Measurements from ENCODE around the gene RIN3. TPM values are rescaled to one million over a fixed set of nuclear protein-coding genes. Genes with fewer than 3 reads are reported as not detected.

The RIN3 gene
- total RNA-seq, 1 donor from 2014 or later = 0.76 TPM

DNA sequence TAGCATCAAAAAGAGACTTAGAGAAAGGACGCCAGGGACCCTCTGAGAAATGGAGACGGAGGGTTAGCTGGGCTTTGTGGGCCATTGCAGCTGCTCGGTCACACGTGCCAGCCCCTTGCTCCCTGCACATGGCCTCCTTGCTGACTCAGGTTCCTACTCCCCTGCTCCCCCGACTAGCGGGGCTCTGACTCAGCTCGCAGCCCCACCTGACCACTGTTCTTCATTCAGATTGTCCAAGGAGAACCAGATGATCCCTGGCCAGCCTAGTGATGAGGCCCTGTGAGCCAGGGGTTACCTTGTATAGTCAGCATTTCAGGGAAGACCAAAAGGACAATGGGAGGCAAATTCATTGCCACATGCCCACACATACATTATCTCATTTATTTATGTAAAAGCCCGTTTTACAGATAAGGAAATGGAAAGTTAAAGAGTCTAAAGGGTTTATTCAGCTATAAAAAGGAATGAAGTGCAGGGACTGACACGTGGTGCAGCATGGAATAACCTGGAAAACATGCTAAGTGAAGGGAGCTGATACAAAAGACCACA lies 131.5 kb downstream of the RIN3 start:
- Mint-ChIP-seq H3K36me3 (ENCODE audit: unreplicated experiment) (peaks cover 6% of the 10 kb centered on the region), H3K27me3 (ENCODE audit: unreplicated experiment) (no peaks in the 10 kb centered on the region), H3K4me3 (ENCODE audit: unreplicated experiment) (no peak overlapping the region), H3K4me1 (ENCODE audit: low read depth, unreplicated experiment) (no peaks in the 10 kb centered on the region), H3K27ac (ENCODE audit: unreplicated experiment) (peak overlapping the region; percentile 48), H3K9me3 (ENCODE audit: unreplicated experiment) (peaks cover 2% of the 10 kb centered on the region)
- TF ChIP-seq, protein P1, sequence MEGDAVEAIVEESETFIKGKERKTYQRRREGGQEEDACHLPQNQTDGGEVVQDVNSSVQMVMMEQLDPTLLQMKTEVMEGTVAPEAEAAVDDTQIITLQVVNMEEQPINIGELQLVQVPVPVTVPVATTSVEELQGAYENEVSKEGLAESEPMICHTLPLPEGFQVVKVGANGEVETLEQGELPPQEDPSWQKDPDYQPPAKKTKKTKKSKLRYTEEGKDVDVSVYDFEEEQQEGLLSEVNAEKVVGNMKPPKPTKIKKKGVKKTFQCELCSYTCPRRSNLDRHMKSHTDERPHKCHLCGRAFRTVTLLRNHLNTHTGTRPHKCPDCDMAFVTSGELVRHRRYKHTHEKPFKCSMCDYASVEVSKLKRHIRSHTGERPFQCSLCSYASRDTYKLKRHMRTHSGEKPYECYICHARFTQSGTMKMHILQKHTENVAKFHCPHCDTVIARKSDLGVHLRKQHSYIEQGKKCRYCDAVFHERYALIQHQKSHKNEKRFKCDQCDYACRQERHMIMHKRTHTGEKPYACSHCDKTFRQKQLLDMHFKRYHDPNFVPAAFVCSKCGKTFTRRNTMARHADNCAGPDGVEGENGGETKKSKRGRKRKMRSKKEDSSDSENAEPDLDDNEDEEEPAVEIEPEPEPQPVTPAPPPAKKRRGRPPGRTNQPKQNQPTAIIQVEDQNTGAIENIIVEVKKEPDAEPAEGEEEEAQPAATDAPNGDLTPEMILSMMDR (IDR thresholded peaks at IDR 0.05; ENCODE audit: partially characterized antibody, unreplicated experiment) = no peak
- no peak for DNase-seq

DNA sequence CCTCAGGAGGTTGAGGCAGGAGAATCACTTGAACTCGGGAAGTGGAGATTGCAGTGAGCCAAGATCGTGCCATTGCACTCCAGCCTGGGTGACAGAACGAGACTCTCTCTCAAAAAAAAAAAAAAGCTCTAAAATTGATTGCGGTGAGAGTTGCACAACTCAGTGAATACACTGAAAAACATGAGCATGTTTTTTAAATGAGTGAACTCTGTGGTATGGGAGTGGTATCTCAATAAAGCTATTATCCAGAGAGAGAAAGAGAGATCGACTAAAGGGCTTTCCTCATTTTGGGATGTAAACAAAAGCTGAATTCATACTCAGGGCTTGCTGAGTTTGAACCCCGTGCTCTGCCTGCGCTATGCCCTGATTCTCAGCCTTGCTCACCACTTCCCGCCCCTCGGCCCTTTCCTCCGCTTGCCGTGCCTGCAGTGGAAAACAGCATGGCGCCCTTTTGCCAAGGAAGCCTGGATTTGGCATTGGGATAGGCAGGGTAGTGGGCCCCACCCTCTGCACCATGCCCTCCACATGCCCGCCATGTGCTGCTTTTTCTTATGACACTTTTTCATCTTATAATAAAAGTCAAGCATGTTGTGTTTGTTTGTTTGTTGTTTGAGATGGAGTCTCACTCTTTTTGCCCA lies 132.4 kb downstream of the RIN3 start:
- H3K36me3 Mint-ChIP-seq (ENCODE audit: unreplicated experiment) = peaks cover 6% of the 10 kb centered on the region
- DNase-seq = no peak
- H3K9me3 Mint-ChIP-seq (ENCODE audit: unreplicated experiment) = peaks cover 2% of the 10 kb centered on the region
- no peak overlapping the region for H3K27ac Mint-ChIP-seq (ENCODE audit: unreplicated experiment)
- TF ChIP-seq, protein P1 (IDR thresholded peaks at IDR 0.05; ENCODE audit: partially characterized antibody, unreplicated experiment) = no peak
- H3K27me3 Mint-ChIP-seq (ENCODE audit: unreplicated experiment) = no peaks in the 10 kb centered on the region
- no peaks in the 10 kb centered on the region for H3K4me1 Mint-ChIP-seq (ENCODE audit: low read depth, unreplicated experiment)
- H3K4me3 Mint-ChIP-seq (ENCODE audit: unreplicated experiment) = no peak overlapping the region

- no peak for DNase-seq
- H3K27me3 Mint-ChIP-seq (ENCODE audit: unreplicated experiment) = no peaks in the 10 kb centered on the region
- H3K9me3 Mint-ChIP-seq (ENCODE audit: unreplicated experiment) = peaks cover 2% of the 10 kb centered on the region
- no peak overlapping the region for H3K27ac Mint-ChIP-seq (ENCODE audit: unreplicated experiment)
- H3K36me3 Mint-ChIP-seq (ENCODE audit: unreplicated experiment) = peaks cover 6% of the 10 kb centered on the region
- TF ChIP-seq, protein P1 (IDR thresholded peaks at IDR 0.05; ENCODE audit: partially characterized antibody, unreplicated experiment) = no peak
- no peaks in the 10 kb centered on the region for H3K4me1 Mint-ChIP-seq (ENCODE audit: low read depth, unreplicated experiment)
- no peak overlapping the region for H3K4me3 Mint-ChIP-seq (ENCODE audit: unreplicated experiment)
Observed at GRCh38 chr14:92646952-92647796, 133.6 kb downstream of the RIN3 start.

GRCh38 chr14:92647797-92648279 lies 134.3 kb downstream of the RIN3 start:
- H3K36me3 Mint-ChIP-seq (ENCODE audit: unreplicated experiment) = peaks cover 6% of the 10 kb centered on the region
- no peaks in the 10 kb centered on the region for H3K27me3 Mint-ChIP-seq (ENCODE audit: unreplicated experiment)
- H3K4me3 Mint-ChIP-seq (ENCODE audit: unreplicated experiment) = no peak overlapping the region
- H3K4me1 Mint-ChIP-seq (ENCODE audit: low read depth, unreplicated experiment) = no peaks in the 10 kb centered on the region
- H3K27ac Mint-ChIP-seq (ENCODE audit: unreplicated experiment) = no peak overlapping the region
- H3K9me3 Mint-ChIP-seq (ENCODE audit: unreplicated experiment) = peaks cover 2% of the 10 kb centered on the region
- TF ChIP-seq, protein P1 (IDR thresholded peaks at IDR 0.05; ENCODE audit: partially characterized antibody, unreplicated experiment) = no peak
- DNase-seq = no peak
